DLD1 (cell line): ENCODE results near the gene RAP1GAP2.
"Not testable (repeated sequence)": the region's sequence is repeated elsewhere in the genome, so short reads cannot be mapped to it uniquely, and the experiment has no call there.

Source experiments
- in situ Hi-C: cut with HindIII; loops from 2 replicates; pipeline ENCODE4 v1.10.0; 2017; ENCODE audit warnings: low sequenced_read_pairs

Gene RAP1GAP2

GRCh38 chr17:2989855-2990254, 193.6 kb downstream of the RAP1GAP2 start:
- in situ Hi-C loops, result no loop called here

- in situ Hi-C loops, result no loop called here
These were observed 194.2 kb downstream of the RAP1GAP2 start for GRCh38 chr17:2990396-2990795.

- in situ Hi-C loops, result not testable (repeated sequence)
These were observed 195.3 kb downstream of the RAP1GAP2 start for GRCh38 chr17:2991396-2992180.

GRCh38 chr17:2994441-2994840, 198.2 kb downstream of the RAP1GAP2 start:
- in situ Hi-C loops, result no loop called here

GRCh38 chr17:2995377-2995776, 199.1 kb downstream of the RAP1GAP2 start:
- in situ Hi-C loops, result no loop called here

- in situ Hi-C loops, result no loop called here
These were observed 199.9 kb downstream of the RAP1GAP2 start for GRCh38 chr17:2995886-2996809.

GRCh38 chr17:2996810-2997670, 200.8 kb downstream of the RAP1GAP2 start:
- in situ Hi-C loops, result no loop called here

GRCh38 chr17:2998469-2998901, 202.2 kb downstream of the RAP1GAP2 start:
- in situ Hi-C loops, result not testable (repeated sequence)

GRCh38 chr17:3002538-3003295, 206.5 kb downstream of the RAP1GAP2 start:
- in situ Hi-C loops, result no loop called here

GRCh38 chr17:3003296-3004149, 207.3 kb downstream of the RAP1GAP2 start:
- in situ Hi-C loops, result no loop called here

GRCh38 chr17:3004150-3004801, 208.0 kb downstream of the RAP1GAP2 start:
- in situ Hi-C loops, result no loop called here

GRCh38 chr17:3004925-3005324, 208.7 kb downstream of the RAP1GAP2 start:
- in situ Hi-C loops, result no loop called here

GRCh38 chr17:3005696-3006095, 209.5 kb downstream of the RAP1GAP2 start:
- in situ Hi-C loops, result no loop called here

- in situ Hi-C loops, result no loop called here
These were observed 210.6 kb downstream of the RAP1GAP2 start for GRCh38 chr17:3006801-3007200.

- in situ Hi-C loops, result no loop called here
These were observed 211.4 kb downstream of the RAP1GAP2 start for GRCh38 chr17:3007651-3008121.

GRCh38 chr17:3008336-3009288, 212.4 kb downstream of the RAP1GAP2 start:
- in situ Hi-C loops, result no loop called here

GRCh38 chr17:3009411-3009920, 213.2 kb downstream of the RAP1GAP2 start:
- in situ Hi-C loops, result no loop called here
